GM12872 (cell line): Measurements from ENCODE around the gene GRID1.

Source experiments
- TF ChIP-seq, protein P1 (sequence below): IDR thresholded peaks from 3 replicates; pipeline ENCODE4 v1.5.1; 2011; ENCODE audit warnings: low read depth, mild to moderate bottlenecking, low read length, moderate library complexity; ENCODE audit not compliant: insufficient read depth

GRID1 gene

DNA sequence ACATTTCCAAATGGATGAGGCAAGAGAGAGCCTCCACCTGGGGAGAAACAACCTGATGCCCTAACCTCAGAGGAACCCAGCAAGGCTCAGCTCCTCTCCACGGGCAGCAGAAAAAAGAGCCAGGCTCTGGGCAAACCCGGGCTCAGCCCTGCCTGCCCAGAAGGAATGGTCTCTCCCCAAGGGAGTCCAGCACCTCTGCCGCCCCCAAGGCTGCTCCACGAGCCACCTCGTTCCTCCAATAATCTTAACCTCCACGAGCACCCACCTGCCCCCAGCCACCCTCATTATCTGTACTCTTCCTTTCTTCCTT is 154.2 kb downstream of the GRID1 start:
- TF ChIP-seq, protein P1, sequence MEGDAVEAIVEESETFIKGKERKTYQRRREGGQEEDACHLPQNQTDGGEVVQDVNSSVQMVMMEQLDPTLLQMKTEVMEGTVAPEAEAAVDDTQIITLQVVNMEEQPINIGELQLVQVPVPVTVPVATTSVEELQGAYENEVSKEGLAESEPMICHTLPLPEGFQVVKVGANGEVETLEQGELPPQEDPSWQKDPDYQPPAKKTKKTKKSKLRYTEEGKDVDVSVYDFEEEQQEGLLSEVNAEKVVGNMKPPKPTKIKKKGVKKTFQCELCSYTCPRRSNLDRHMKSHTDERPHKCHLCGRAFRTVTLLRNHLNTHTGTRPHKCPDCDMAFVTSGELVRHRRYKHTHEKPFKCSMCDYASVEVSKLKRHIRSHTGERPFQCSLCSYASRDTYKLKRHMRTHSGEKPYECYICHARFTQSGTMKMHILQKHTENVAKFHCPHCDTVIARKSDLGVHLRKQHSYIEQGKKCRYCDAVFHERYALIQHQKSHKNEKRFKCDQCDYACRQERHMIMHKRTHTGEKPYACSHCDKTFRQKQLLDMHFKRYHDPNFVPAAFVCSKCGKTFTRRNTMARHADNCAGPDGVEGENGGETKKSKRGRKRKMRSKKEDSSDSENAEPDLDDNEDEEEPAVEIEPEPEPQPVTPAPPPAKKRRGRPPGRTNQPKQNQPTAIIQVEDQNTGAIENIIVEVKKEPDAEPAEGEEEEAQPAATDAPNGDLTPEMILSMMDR: no peak

- TF ChIP-seq, protein P1: no peak
These were observed 154.8 kb downstream of the GRID1 start for GRCh38 chr10:86211691-86212390.

DNA sequence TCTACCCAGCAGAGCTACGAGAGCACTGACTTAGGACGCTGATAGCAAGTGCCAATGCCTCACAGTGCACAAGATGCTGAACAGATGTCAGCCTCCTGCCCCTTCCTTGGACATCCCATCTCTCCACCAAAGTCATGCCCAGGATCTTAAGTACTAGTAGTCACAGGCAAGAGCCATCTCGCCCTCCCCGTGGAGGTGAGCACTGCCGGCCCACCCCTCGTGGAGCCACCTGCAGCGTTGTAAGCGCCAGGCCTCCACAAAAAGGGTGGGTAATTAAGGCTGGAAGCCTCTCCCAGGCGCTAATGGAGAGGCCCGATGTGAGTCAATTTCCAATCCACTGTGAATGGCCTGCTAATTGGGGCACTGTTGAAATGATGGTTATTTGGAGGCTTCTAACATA is 156.2 kb downstream of the GRID1 start:
- TF ChIP-seq, protein P1: no peak

- TF ChIP-seq, protein P1: no peak
These were observed 156.9 kb downstream of the GRID1 start for GRCh38 chr10:86209726-86210125.

GRCh38 chr10:86207226-86207625 is 159.4 kb downstream of the GRID1 start:
- TF ChIP-seq, protein P1: no peak

DNA sequence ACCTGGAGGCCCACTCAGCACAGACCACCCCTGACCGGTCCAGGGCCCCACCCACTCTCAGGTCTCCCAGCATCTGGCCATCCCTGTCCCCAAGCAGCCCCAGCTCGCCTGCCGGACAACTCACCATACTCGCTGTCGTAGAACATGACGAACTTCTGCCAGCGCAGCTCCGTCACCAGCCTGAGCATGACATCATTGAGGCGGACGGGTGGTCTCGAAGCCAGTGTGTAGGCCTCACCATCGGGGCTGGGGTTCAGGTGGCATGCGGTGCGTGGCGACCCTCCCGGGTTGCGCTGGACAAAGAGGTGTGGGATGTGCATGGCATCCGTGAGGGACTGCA is 160.4 kb downstream of the GRID1 start:
- TF ChIP-seq, protein P1: no peak

GRCh38 chr10:86205306-86206239 is 161.0 kb downstream of the GRID1 start:
- TF ChIP-seq, protein P1: no peak
